ENCODE data around the gene SLC8A1. TPM values are rescaled to one million over a fixed set of nuclear protein-coding genes. Genes with fewer than 3 reads are reported as not detected.

The SLC8A1 gene
- total RNA-seq, 1 experiment from 2014 or later, result not detected

- ChIA-PET CTCF (no interaction called here), POLR2A (ENCODE audit: low non-redundant PET) (no interaction called here)
- H3K4me1 ChIP-seq (ENCODE audit: insufficient read depth, low read length, poor library complexity, severe bottlenecking), result no peaks in the 10 kb centered on the region
- no peak overlapping the region for H3K27ac ChIP-seq (ENCODE audit: low read depth, low read length, poor library complexity, severe bottlenecking)
- no peak overlapping the region for H3K4me3 ChIP-seq (ENCODE audit: low read depth, low read length, poor library complexity, severe bottlenecking)
- intact Hi-C loops (cut with micrococcal nuclease; ENCODE audit: unreplicated experiment), result no loop called here
- no peak for TF ChIP-seq CTCF (conservative IDR thresholded peaks at IDR 0.05; ENCODE audit: low read depth, low read length)
- no peak for TF ChIP-seq EZH2 (IDR thresholded peaks at IDR 0.05; ENCODE audit: borderline replicate concordance, low read depth, low read length, poor library complexity, severe bottlenecking)
- H3K36me3 ChIP-seq (ENCODE audit: insufficient read depth, low read length, poor library complexity, severe bottlenecking), result no peaks in the 10 kb centered on the region
- peaks cover 6% of the 10 kb centered on the region for H3K27me3 ChIP-seq (replicated peaks; ENCODE audit: insufficient read depth, low read depth, low read length, poor library complexity)
- no peaks in the 10 kb centered on the region for H3K9me3 ChIP-seq (ENCODE audit: low read depth, low read length, poor library complexity, severe bottlenecking)
- BruUV-seq (replicated peaks), result no TSS peak
- DNase-seq (ENCODE audit: low spot score), result no peak
These were observed 191.5 kb downstream of the SLC8A1 start for GRCh38 chr2:40260437-40260836.

GRCh38 chr2:40259900-40260299 is 192.0 kb downstream of the SLC8A1 start:
- Histone ChIP-seq H3K27me3 (replicated peaks; ENCODE audit: insufficient read depth, low read depth, low read length, poor library complexity) (peaks cover 6% of the 10 kb centered on the region), H3K36me3 (ENCODE audit: insufficient read depth, low read length, poor library complexity, severe bottlenecking) (no peaks in the 10 kb centered on the region), H3K27ac (ENCODE audit: low read depth, low read length, poor library complexity, severe bottlenecking) (no peak overlapping the region), H3K4me3 (ENCODE audit: low read depth, low read length, poor library complexity, severe bottlenecking) (no peak overlapping the region), H3K9me3 (ENCODE audit: low read depth, low read length, poor library complexity, severe bottlenecking) (no peaks in the 10 kb centered on the region), H3K4me1 (ENCODE audit: insufficient read depth, low read length, poor library complexity, severe bottlenecking) (no peaks in the 10 kb centered on the region)
- ChIA-PET POLR2A (ENCODE audit: low non-redundant PET) (no interaction called here), CTCF (no interaction called here)
- no peak for DNase-seq (ENCODE audit: low spot score)
- TF ChIP-seq CTCF (conservative IDR thresholded peaks at IDR 0.05; ENCODE audit: low read depth, low read length) (no peak), EZH2 (IDR thresholded peaks at IDR 0.05; ENCODE audit: borderline replicate concordance, low read depth, low read length, poor library complexity, severe bottlenecking) (no peak)
- BruUV-seq (replicated peaks), result no TSS peak
- intact Hi-C loops (cut with micrococcal nuclease; ENCODE audit: unreplicated experiment), result no loop called here

- no peak for DNase-seq (ENCODE audit: low spot score)
- no peak overlapping the region for H3K4me3 ChIP-seq (ENCODE audit: low read depth, low read length, poor library complexity, severe bottlenecking)
- no peak overlapping the region for H3K27ac ChIP-seq (ENCODE audit: low read depth, low read length, poor library complexity, severe bottlenecking)
- no peaks in the 10 kb centered on the region for H3K4me1 ChIP-seq (ENCODE audit: insufficient read depth, low read length, poor library complexity, severe bottlenecking)
- H3K27me3 ChIP-seq (replicated peaks; ENCODE audit: insufficient read depth, low read depth, low read length, poor library complexity), result peaks cover 6% of the 10 kb centered on the region
- ChIA-PET POLR2A (ENCODE audit: low non-redundant PET) (no interaction called here), CTCF (no interaction called here)
- TF ChIP-seq EZH2 (IDR thresholded peaks at IDR 0.05; ENCODE audit: borderline replicate concordance, low read depth, low read length, poor library complexity, severe bottlenecking) (no peak), CTCF (conservative IDR thresholded peaks at IDR 0.05; ENCODE audit: low read depth, low read length) (no peak)
- no peaks in the 10 kb centered on the region for H3K36me3 ChIP-seq (ENCODE audit: insufficient read depth, low read length, poor library complexity, severe bottlenecking)
- intact Hi-C loops (cut with micrococcal nuclease; ENCODE audit: unreplicated experiment), result no loop called here
- no TSS peak for BruUV-seq (replicated peaks)
- no peaks in the 10 kb centered on the region for H3K9me3 ChIP-seq (ENCODE audit: low read depth, low read length, poor library complexity, severe bottlenecking)
These were observed 193.8 kb downstream of the SLC8A1 start for GRCh38 chr2:40258135-40258457.
